ENCODE results near the gene PFAS. TPM values are rescaled to one million over a fixed set of nuclear protein-coding genes. Genes with fewer than 3 reads are reported as not detected.
A peak's percentile ranks its signal among the peaks of the same experiment; 100 is the strongest.

Gene PFAS
- total and polyA plus RNA-seq, 10 of the 15 experiments (the other 5 are each of a cell fraction or from before 2014, with no cell fraction given), result 13.9 to 122 (median 47.2) TPM

DNA sequence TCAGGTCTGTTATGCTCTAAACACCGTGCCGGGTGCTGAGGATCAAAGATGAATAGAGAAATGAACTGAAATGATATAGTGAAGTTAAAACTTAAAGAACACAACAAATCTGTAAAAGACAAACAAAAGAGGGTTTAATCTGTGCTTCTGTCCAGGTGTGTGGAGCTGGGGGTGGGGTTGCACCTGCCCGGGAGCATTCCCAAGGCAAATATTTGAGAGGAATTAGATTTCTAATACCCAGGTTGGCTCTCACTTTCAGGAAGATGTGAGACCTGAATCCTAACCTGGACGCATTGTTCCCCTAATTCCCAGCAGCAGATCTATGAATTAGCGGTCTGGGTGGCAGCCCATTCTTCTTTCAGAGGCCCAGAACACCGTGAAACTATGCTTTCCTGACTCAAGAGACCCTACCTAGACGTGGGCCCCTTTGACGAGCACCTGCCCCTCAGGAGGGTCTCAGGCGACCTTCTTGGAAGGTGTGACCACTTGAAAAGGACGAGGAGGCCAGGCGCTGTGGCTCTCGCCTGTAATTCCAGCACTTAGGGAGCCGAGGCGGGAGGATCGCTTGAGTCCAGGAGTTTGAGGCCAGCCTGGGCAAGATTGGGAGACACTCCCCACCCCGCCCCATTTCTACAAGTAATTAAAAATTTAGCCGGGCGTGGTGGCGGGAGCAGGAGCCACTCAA, 38.7 kb downstream of the PFAS start:
- no peak for ATAC-seq
- CTCF ChIA-PET, result interaction anchor here (1.0 to 2.2 kb wide), 3 partner anchors 13 to 64 kb away, joined by 4 to 14 read pairs (median 6); partner anchors contain the start of gene CTC1
- intact Hi-C loops (cut with micrococcal nuclease; ENCODE audit: unreplicated experiment) (loop anchor here (2.0 kb wide), 1 partner anchor 39 kb away; the partner anchor contains the start of genes CTC1 and PFAS), in situ Hi-C loops (cut with MboI) (no loop called here)
- BruUV-seq (replicated peaks), result TSS peak; percentile 76
- DNase-seq (ENCODE audit: low read depth, low spot score), result no peak
- 29% methylated on average over 19 of the region's 19 CpGs for WGBS (ENCODE audit: insufficient coverage, insufficient replicate concordance, low lambda C conversion rate, missing lambda C conversion rate)
- H3K27ac ChIP-seq (ENCODE audit: control insufficient read depth, insufficient read depth), result peak overlapping the region; percentile 92
- H3K4me3 ChIP-seq, result peak overlapping the region; percentile 93
- H2AFZ ChIP-seq (ENCODE audit: control insufficient read depth, low read depth, low read length), result peak overlapping the region; percentile 94
- H3K4me2 ChIP-seq (ENCODE audit: control insufficient read depth, insufficient read depth), result peak overlapping the region; percentile 88
- H3K79me2 ChIP-seq (ENCODE audit: control insufficient read depth, insufficient read depth, low read length), result peaks cover 6% of the 10 kb centered on the region
- RAD21 ChIA-PET (ENCODE audit: unreplicated experiment), result interaction anchor here (1.3 to 1.7 kb wide), 4 partner anchors 38 to 168 kb away, joined by 3 to 6 read pairs (median 4); partner anchors contain the start of genes CTC1 and PFAS
- H3K27me3 ChIP-seq (replicated peaks in 1 of 2; ENCODE audit: control insufficient read depth in 2 of 2, insufficient read depth in 2 of 2, low read length in 1 of 2), result no peaks in the 10 kb centered on the region
- no peaks in the 10 kb centered on the region for H3K9me3 ChIP-seq (replicated peaks; ENCODE audit: control insufficient read depth, insufficient read depth, low read length)
- peak overlapping the region; percentile 92 for H3K9ac ChIP-seq (ENCODE audit: control insufficient read depth, insufficient read depth, low read length)
- no peaks in the 10 kb centered on the region for H4K20me1 ChIP-seq (ENCODE audit: control insufficient read depth, insufficient read depth)
- TF ChIP-seq TBL1XR1 (IDR thresholded peaks at IDR 0.05; ENCODE audit: low read depth, low read length), result no peak
- TF ChIP-seq, protein P1, sequence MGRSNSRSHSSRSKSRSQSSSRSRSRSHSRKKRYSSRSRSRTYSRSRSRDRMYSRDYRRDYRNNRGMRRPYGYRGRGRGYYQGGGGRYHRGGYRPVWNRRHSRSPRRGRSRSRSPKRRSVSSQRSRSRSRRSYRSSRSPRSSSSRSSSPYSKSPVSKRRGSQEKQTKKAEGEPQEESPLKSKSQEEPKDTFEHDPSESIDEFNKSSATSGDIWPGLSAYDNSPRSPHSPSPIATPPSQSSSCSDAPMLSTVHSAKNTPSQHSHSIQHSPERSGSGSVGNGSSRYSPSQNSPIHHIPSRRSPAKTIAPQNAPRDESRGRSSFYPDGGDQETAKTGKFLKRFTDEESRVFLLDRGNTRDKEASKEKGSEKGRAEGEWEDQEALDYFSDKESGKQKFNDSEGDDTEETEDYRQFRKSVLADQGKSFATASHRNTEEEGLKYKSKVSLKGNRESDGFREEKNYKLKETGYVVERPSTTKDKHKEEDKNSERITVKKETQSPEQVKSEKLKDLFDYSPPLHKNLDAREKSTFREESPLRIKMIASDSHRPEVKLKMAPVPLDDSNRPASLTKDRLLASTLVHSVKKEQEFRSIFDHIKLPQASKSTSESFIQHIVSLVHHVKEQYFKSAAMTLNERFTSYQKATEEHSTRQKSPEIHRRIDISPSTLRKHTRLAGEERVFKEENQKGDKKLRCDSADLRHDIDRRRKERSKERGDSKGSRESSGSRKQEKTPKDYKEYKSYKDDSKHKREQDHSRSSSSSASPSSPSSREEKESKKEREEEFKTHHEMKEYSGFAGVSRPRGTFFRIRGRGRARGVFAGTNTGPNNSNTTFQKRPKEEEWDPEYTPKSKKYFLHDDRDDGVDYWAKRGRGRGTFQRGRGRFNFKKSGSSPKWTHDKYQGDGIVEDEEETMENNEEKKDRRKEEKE (IDR thresholded peaks at IDR 0.05), result no peak
- TF ChIP-seq, protein P2, sequence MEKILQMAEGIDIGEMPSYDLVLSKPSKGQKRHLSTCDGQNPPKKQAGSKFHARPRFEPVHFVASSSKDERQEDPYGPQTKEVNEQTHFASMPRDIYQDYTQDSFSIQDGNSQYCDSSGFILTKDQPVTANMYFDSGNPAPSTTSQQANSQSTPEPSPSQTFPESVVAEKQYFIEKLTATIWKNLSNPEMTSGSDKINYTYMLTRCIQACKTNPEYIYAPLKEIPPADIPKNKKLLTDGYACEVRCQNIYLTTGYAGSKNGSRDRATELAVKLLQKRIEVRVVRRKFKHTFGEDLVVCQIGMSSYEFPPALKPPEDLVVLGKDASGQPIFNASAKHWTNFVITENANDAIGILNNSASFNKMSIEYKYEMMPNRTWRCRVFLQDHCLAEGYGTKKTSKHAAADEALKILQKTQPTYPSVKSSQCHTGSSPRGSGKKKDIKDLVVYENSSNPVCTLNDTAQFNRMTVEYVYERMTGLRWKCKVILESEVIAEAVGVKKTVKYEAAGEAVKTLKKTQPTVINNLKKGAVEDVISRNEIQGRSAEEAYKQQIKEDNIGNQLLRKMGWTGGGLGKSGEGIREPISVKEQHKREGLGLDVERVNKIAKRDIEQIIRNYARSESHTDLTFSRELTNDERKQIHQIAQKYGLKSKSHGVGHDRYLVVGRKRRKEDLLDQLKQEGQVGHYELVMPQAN (conservative IDR thresholded peaks at IDR 0.05), result no peak
- TF ChIP-seq MXI1 (IDR thresholded peaks at IDR 0.05; ENCODE audit: low read depth, low read length), result no peak
- no peak for TF ChIP-seq IRF4 (IDR thresholded peaks at IDR 0.05; ENCODE audit: low read depth, low read length)
- no peak for TF ChIP-seq POU2F2 (IDR thresholded peaks at IDR 0.05; ENCODE audit: borderline replicate concordance, low read depth, low read length)
- TF ChIP-seq RAD51 (IDR thresholded peaks at IDR 0.05), result no peak
- no peak for TF ChIP-seq HDAC2 (IDR thresholded peaks at IDR 0.05)
- TF ChIP-seq ZBED1 (IDR thresholded peaks at IDR 0.05; ENCODE audit: borderline replicate concordance), result no peak
- no peak for TF ChIP-seq POLR2AphosphoS5 (IDR thresholded peaks at IDR 0.05; ENCODE audit: low read length)
- FAIRE-seq, result no peak
- SMC1A ChIA-PET (ENCODE audit: uncharacterized antibody, unreplicated experiment), result interaction anchor here (1.0 to 1.7 kb wide), 6 partner anchors 13 to 168 kb away, joined by 3 to 8 read pairs (median 5); partner anchors contain the start of gene CTC1
- POLR2A ChIA-PET, result interaction anchor here (0.9 to 2.2 kb wide), 6 partner anchors 35 to 131 kb away, joined by 3 to 19 read pairs (median 6); partner anchors contain the start of genes CTC1 and PFAS
- H3K4me1 ChIP-seq (ENCODE audit: control insufficient read depth, insufficient read depth, low read length), result peaks cover 14% of the 10 kb centered on the region
- H3K36me3 ChIP-seq (ENCODE audit: control insufficient read depth in 2 of 2, insufficient read depth in 2 of 2, low read length in 1 of 2), result no peaks in the 10 kb centered on the region

Measured in GM12878 (cell line).